ENCODE measurements around the gene ZNF559. TPM values are rescaled to one million over a fixed set of nuclear protein-coding genes. Genes with fewer than 3 reads are reported as not detected.
"Not testable (repeated sequence)": the region's sequence is repeated elsewhere in the genome, so short reads cannot be mapped to it uniquely, and the experiment has no call there.

ZNF559 gene
- total RNA-seq (2014; rRNA removed; shearing (Covaris generic)), result 6.7 and 8.1 TPM in 2 replicates
- 9.5 and 13.4 TPM in 2 replicates for polyA plus RNA-seq (2016; fragmentation: Nextera tagmentation; extraction: Ambion mirVana)

GRCh38 chr19:9323919-9324583, at the start of gene ZNF559:
Gene ZNF559, plus strand, starts transcription at chr19:9324179. Its CDS starts 14,371 bp downstream, at chr19:9338550.
- H3K4me2 ChIP-seq (ENCODE audit: unreplicated experiment), result peak within 1 kb of the TSS; percentile 98
- H3K27ac ChIP-seq, result peak within 1 kb of the TSS; percentile 79
- peak; percentile 99 for DNase-seq
- peaks cover 3% of the 10 kb centered on the region for H3K9me3 ChIP-seq (ENCODE audit: low read depth)
- H3K36me3 ChIP-seq (ENCODE audit: low read depth), result peaks cover 8% of the 10 kb centered on the region
- no peaks in the 10 kb centered on the region for H3K9me2 ChIP-seq (ENCODE audit: insufficient read depth)
- peak within 1 kb of the TSS; percentile 86 for H3K9ac ChIP-seq
- H3K4me3 ChIP-seq, result peak within 1 kb of the TSS; percentile 94
- peak within 1 kb of the TSS; percentile 100 for H2AFZ ChIP-seq
- H3K27me3 ChIP-seq (replicated peaks; ENCODE audit: insufficient read depth), result no peaks in the 10 kb centered on the region
- in situ Hi-C loops (cut with MboI), result loop anchor here (25.0 kb wide), 1 partner anchor 463 kb away; no protein-coding TSS in a partner anchor
- no peak for TF ChIP-seq EZH2phosphoT487 (IDR thresholded peaks at IDR 0.05; ENCODE audit: insufficient read depth, low read depth)
- TF ChIP-seq EZH2 (IDR thresholded peaks at IDR 0.05; ENCODE audit: insufficient read depth, poor library complexity, severe bottlenecking), result no peak
- WGBS, 2 experiments (ENCODE audit: low coverage in 1 of 2, low lambda C conversion rate in 2 of 2, missing lambda C conversion rate in 2 of 2), result 1 to 2% methylated on average over 42 to 44 of the region's 48 CpGs
- no peaks in the 10 kb centered on the region for H3K4me1 ChIP-seq (ENCODE audit: insufficient read depth)
- H4K20me1 ChIP-seq (ENCODE audit: insufficient read depth), result no peaks in the 10 kb centered on the region
- H3F3A ChIP-seq (ENCODE audit: insufficient read depth), result peaks cover 14% of the 10 kb centered on the region; the same call in 1 of the 2 replicates
- H3K79me2 ChIP-seq (ENCODE audit: insufficient read depth), result peaks cover 42% of the 10 kb centered on the region

DNA sequence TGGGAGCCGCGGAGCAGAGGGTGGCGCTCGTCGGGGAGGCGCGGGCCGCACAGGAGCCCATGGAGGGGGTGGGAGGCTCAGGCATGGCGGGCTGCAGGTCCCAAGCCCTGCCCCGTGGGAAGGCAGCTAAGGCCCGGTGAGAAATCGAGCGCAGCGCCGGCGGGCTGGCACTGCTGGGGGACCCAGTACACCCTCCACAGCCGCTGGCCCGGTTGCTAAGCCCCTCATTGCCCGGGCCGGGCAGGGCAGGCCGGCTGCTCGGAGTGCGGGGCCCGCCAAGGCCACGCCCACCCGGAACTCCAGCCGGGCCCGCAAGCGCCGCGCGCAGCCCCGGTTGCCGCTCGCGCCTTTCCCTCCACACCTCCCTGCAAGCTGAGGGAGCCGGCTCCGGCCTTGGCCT, 40.5 kb upstream of the ZNF559 start:
- WGBS, 2 experiments (ENCODE audit: low coverage in 1 of 2, low lambda C conversion rate in 2 of 2, missing lambda C conversion rate in 2 of 2), result 19 to 28% methylated on average over 18 to 24 of the region's 38 CpGs
- H3K9me3 ChIP-seq (ENCODE audit: low read depth); H3K27ac ChIP-seq; H4K20me1 ChIP-seq (ENCODE audit: insufficient read depth); H3K4me1 ChIP-seq (ENCODE audit: insufficient read depth); H3K4me3 ChIP-seq; in situ Hi-C loops (cut with MboI); H3K9ac ChIP-seq; H3K79me2 ChIP-seq (ENCODE audit: insufficient read depth); H3F3A ChIP-seq (ENCODE audit: insufficient read depth); H3K27me3 ChIP-seq (replicated peaks; ENCODE audit: insufficient read depth); H3K4me2 ChIP-seq (ENCODE audit: unreplicated experiment); H3K9me2 ChIP-seq (ENCODE audit: insufficient read depth); H2AFZ ChIP-seq; DNase-seq; H3K36me3 ChIP-seq (ENCODE audit: low read depth): not testable (repeated sequence)

DNA sequence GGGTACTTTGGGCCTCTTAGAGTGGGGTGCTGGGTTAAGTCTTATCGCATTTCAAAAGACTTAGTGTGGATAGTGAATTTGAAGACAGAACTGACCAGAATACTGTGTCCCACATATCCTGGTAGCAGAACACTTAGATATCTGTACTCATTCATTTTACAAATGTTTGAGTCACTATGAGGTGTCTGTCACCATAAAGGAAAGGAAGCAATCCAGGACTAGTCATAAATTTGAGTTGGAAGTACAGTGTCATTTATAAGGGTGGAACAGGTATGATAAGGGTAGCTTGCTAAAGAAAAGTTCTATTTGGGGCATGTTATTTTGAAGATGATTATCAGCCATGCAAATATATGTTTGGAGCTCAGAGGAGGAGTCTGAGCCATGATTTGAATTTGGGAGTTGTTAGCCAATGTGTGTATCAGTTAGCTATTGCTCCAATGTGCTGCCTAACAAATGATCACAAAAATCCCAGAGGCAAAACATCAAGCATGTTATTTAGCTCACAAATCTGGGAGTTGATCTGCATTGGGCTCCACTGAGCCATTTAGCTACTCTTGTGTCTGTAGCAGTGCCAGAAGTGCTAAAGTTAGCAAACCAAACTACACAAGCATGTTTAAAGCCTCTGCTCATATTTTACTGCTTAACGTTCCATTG, 34.6 kb upstream of the ZNF559 start:
- TF ChIP-seq EZH2 (IDR thresholded peaks at IDR 0.05; ENCODE audit: insufficient read depth, poor library complexity, severe bottlenecking), result no peak
- no peak for TF ChIP-seq EZH2phosphoT487 (IDR thresholded peaks at IDR 0.05; ENCODE audit: insufficient read depth, low read depth)

DNA sequence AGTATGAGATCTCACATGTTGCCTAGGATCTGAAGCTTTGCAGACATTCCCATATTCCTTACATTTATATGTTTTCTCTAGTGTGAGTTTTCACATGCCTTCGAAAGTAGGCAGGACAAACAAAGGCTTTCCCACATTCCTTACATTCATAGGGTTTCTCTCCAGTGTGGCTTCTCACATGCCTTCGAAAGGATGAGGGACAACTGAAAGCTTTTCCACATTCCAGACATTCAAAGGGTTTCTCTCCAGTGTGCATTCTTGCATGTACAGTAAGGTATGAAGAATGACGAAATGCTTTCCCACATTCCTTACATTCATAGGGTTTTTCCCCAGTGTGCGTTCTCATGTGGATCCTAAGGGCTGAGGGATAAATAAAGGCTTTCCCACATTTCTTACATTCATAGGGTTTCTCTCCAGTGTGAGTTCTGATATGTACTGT, 28.5 kb upstream of the ZNF559 start:
- no peaks in the 10 kb centered on the region for H4K20me1 ChIP-seq (ENCODE audit: insufficient read depth)

More for the DNA sequence above, 34.6 kb upstream of the ZNF559 start:
- no peak overlapping the region for H3K27ac ChIP-seq
- WGBS, 2 experiments (ENCODE audit: low coverage in 1 of 2, low lambda C conversion rate in 2 of 2, missing lambda C conversion rate in 2 of 2), result 97 to 98% methylated on average over 2 of the region's 2 CpGs
- H3K4me1 ChIP-seq (ENCODE audit: insufficient read depth), result no peaks in the 10 kb centered on the region
- no peak overlapping the region for H2AFZ ChIP-seq
- DNase-seq, result no peak
- peaks cover 10% of the 10 kb centered on the region; the same call in 1 of the 2 replicates for H3K79me2 ChIP-seq (ENCODE audit: insufficient read depth)
- H3F3A ChIP-seq (ENCODE audit: insufficient read depth), result no peaks in the 10 kb centered on the region
- H3K9me3 ChIP-seq (ENCODE audit: low read depth), result peaks cover 15% of the 10 kb centered on the region
- H3K4me3 ChIP-seq, result no peak overlapping the region
- H3K9me2 ChIP-seq (ENCODE audit: insufficient read depth), result no peaks in the 10 kb centered on the region
- no peak overlapping the region for H3K4me2 ChIP-seq (ENCODE audit: unreplicated experiment)
- no peaks in the 10 kb centered on the region for H4K20me1 ChIP-seq (ENCODE audit: insufficient read depth)
- in situ Hi-C loops (cut with MboI), result no loop called here
- no peak overlapping the region for H3K9ac ChIP-seq
- H3K27me3 ChIP-seq (replicated peaks; ENCODE audit: insufficient read depth), result no peaks in the 10 kb centered on the region
- peaks cover 41% of the 10 kb centered on the region for H3K36me3 ChIP-seq (ENCODE audit: low read depth)

More for the DNA sequence above, 28.5 kb upstream of the ZNF559 start:
- in situ Hi-C loops (cut with MboI), result no loop called here
- H3K79me2 ChIP-seq (ENCODE audit: insufficient read depth), result peaks cover 29% of the 10 kb centered on the region
- H3K27ac ChIP-seq, result no peak overlapping the region
- peaks cover 8% of the 10 kb centered on the region; the same call in 1 of the 2 replicates for H3F3A ChIP-seq (ENCODE audit: insufficient read depth)
- peaks cover 80% of the 10 kb centered on the region for H3K36me3 ChIP-seq (ENCODE audit: low read depth)
- no peak overlapping the region for H3K4me2 ChIP-seq (ENCODE audit: unreplicated experiment)
- no peak overlapping the region for H3K4me3 ChIP-seq
- H2AFZ ChIP-seq, result no peak overlapping the region
- no peaks in the 10 kb centered on the region for H3K9me2 ChIP-seq (ENCODE audit: insufficient read depth)
- 97 to 98% methylated on average over 4 of the region's 4 CpGs for WGBS, 2 experiments (ENCODE audit: low coverage in 1 of 2, low lambda C conversion rate in 2 of 2, missing lambda C conversion rate in 2 of 2)
- H3K27me3 ChIP-seq (replicated peaks; ENCODE audit: insufficient read depth), result no peaks in the 10 kb centered on the region
- no peaks in the 10 kb centered on the region for H3K4me1 ChIP-seq (ENCODE audit: insufficient read depth)
- no peak for DNase-seq
- peaks cover 26% of the 10 kb centered on the region for H3K9me3 ChIP-seq (ENCODE audit: low read depth)
- no peak overlapping the region for H3K9ac ChIP-seq
- no peak for TF ChIP-seq EZH2 (IDR thresholded peaks at IDR 0.05; ENCODE audit: insufficient read depth, poor library complexity, severe bottlenecking)
- TF ChIP-seq EZH2phosphoT487 (IDR thresholded peaks at IDR 0.05; ENCODE audit: insufficient read depth, low read depth), result no peak

Measured in GM23248 (cell line).